HG02943 (cell line): ENCODE results near the gene NUDT1.

ENCODE experiments used
- ATAC-seq: cut with Tn5 transposase; IDR thresholded peaks from one replicate; pipeline ENCODE4 v1.9.1; 2021; ENCODE audit warnings: mild to moderate bottlenecking, low read depth, moderate library complexity; ENCODE audit not compliant: unreplicated experiment

The NUDT1 gene

GRCh38 chr7:2222516-2222915 lies 19.5 kb upstream of the NUDT1 start:
- no peak for ATAC-seq

- no peak for ATAC-seq
These were observed 18.7 kb upstream of the NUDT1 start for GRCh38 chr7:2223321-2223720.

- no peak for ATAC-seq
These were observed 17.5 kb upstream of the NUDT1 start for GRCh38 chr7:2224491-2224928.

- no peak for ATAC-seq
These were observed 17.1 kb upstream of the NUDT1 start for GRCh38 chr7:2224934-2225333.

- ATAC-seq = no peak
These were observed 16.7 kb upstream of the NUDT1 start for GRCh38 chr7:2225336-2225735.

- ATAC-seq = no peak
These were observed 16.2 kb upstream of the NUDT1 start for GRCh38 chr7:2225830-2226229.

GRCh38 chr7:2227699-2228098 lies 14.3 kb upstream of the NUDT1 start:
- ATAC-seq = no peak

GRCh38 chr7:2228921-2229320 lies 13.1 kb upstream of the NUDT1 start:
- ATAC-seq = no peak

GRCh38 chr7:2229467-2229866 lies 12.6 kb upstream of the NUDT1 start:
- ATAC-seq = no peak

- ATAC-seq = no peak
These were observed 11.8 kb upstream of the NUDT1 start for GRCh38 chr7:2230226-2230625.

GRCh38 chr7:2230882-2231281 lies 11.1 kb upstream of the NUDT1 start:
- no peak for ATAC-seq

- ATAC-seq = peak; percentile 36
These were observed 9.8 kb upstream of the NUDT1 start for GRCh38 chr7:2231992-2232765.

- ATAC-seq = peak; percentile 58
These were observed 9.1 kb upstream of the NUDT1 start, which contains the start of gene MAD1L1 for GRCh38 chr7:2232766-2233520. TSS of gene MAD1L1 (minus strand) at chr7:2232945. CDS start at chr7:2230133, 2,812 bp downstream.

GRCh38 chr7:2233926-2234325 lies 8.1 kb upstream of the NUDT1 start:
- no peak for ATAC-seq

- no peak for ATAC-seq
These were observed 4.9 kb upstream of the NUDT1 start for GRCh38 chr7:2237109-2237602.

- ATAC-seq = no peak
These were observed 2.8 kb upstream of the NUDT1 start for GRCh38 chr7:2239242-2239641.

- ATAC-seq = peak; percentile 27
These were observed 759 bp downstream of the NUDT1 start for GRCh38 chr7:2242541-2243429.

- ATAC-seq = no peak
These were observed 1.4 kb downstream of the NUDT1 start for GRCh38 chr7:2243458-2243857.

GRCh38 chr7:2244404-2244995 lies 2.5 kb downstream of the NUDT1 start:
- ATAC-seq = no peak
